Superior temporal gyrus (tissue), 1 donor: ENCODE data around the gene OSTM1.
A peak's percentile ranks its signal among the peaks of the same experiment; 100 is the strongest.
"Not testable (repeated sequence)": the region's sequence is repeated elsewhere in the genome, so short reads cannot be mapped to it uniquely, and the experiment has no call there.

ENCODE experiments used
- DNase-seq: peaks from one replicate; pipeline ENCODE4 v3.0.0-alpha.2; 2016; ENCODE audit errors: extremely low spot score

OSTM1 gene

DNA sequence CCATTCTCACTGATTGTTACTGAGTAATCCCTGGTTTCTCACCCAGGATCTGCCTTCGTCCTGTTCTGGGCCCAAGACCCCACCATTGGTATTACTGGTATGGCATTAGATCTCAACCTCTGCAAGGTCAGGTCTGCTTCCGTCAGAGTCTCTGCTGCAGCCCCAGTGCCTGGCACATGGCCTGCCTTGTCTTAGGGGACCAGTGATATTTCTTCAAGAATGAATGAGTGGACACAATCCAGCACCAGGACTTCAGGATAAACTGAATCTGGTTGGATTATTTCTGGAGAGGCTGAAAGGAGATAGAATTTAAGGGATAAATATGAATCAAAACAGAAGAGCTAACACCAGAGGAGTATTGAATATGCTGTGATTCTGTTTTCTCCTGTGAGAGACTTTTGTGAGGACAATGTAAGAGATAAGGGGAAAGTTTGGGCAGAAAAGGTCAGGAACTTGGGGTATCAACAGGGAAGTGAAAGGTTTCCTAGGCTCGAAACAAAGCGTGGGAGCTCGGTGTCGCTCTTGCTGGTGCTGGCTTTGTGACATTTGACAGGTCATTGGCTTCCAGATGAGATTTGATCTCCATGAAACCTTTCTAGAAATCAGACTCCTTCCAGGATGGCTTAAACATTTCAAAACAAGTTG lies 53.9 kb downstream of the OSTM1 start:
- no peak for DNase-seq

DNA sequence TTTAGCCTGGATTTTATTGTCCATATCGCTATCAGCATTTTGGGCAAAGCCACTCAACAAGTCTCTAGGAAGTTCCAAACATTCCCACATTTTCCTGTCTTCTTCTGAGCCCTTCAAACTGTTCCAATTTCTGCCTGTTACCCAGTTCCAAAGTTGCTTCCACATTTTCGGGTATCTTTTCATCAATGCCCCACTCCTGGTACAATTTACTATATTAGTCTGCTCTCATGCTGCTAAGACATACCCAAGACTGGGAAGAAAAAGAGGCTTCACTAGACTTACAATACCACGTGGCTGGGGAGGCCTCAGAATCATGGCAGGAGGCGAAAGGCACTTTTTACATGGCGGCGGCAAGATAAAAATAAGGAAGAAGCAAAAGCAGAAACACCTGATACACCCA lies 58.3 kb downstream of the OSTM1 start:
- DNase-seq, result not testable (repeated sequence)

DNA sequence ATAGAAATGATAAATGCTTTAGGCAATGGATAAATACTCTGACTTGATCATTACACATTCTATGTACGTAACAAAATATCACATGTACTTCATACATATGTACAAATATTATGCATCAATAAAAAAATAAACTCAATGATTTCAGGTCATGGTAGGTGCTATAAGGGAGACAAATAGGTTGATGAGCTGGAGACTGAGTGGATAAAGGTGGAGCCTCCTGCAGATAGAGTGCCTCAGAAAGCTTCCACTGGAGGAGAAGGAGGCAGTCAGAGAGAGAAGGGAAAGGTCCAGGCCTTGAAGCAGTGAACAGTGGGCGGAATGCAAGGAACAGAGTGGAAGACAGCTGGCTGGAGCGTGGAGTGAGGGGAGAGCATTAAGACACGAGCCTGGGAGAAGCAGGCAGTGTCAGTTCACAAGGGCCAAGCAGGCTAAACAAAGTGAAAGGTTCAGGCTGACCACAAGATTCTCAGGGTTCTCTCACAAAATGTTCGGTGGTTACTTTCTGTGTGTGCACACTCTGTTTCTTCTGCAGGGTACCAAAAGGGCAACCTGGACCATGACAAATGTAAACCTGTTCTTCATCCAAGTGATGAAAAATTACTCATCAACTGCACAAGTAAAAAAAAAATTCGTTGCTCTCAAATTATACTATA lies 60.6 kb downstream of the OSTM1 start:
- DNase-seq, result no peak

DNA sequence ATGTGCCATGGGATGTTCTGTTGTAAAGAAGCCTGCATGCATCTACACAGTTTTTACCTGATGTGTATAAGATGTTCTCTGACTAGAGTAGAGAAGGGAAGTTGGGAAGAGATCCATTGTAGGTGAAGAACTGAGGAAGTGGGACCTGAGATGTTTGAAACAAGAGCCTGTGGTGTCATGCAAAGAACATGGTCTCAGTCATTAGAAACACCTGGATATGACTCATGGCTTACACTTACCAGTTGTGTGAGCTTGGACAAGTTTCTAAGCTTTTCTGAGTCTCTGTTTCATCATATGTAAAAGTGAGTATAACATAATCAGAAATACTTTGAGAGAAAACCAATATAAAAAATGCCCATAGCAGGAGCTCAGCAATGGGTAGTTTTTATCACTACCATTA lies 64.6 kb downstream of the OSTM1 start:
- DNase-seq, result no peak

DNA sequence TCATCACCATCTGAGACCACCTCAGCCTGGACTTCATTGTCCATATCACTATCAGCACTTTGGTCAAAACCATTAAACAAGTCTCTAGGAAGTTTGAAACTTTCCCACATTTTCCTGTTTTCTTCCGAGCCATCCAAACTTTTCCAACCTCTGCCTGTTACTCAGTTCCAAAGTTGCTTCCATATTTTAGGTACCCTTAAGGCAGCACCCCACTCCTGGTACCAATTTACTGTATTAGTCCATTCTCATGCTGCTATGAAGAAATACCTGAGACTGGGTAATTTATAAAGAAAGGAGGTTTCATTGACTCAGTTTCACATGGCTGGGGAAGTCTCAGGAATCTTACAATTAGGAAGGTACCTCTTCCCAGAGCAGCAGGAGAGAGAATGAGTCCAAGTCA lies 65.3 kb downstream of the OSTM1 start:
- not testable (repeated sequence) for DNase-seq

DNA sequence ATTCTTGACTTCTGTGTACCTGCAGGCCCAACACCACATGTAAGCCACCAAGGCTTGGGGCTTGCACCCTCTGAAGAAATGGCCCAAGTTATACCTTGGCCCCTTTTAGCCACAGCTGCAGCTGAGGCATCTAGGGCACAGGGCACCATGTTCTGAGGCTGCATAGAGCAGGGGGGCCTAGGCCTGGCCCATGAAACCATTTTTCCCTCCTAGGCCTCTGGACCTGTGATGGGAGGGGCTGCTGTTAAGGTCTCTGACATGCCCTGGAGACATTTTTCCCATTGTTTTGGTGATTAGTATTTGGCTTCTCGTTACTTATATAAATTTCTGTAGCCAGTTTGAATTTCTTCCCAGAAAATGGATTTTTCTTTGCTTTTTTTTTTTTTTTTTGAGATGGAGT lies 66.2 kb downstream of the OSTM1 start:
- DNase-seq, result no peak

DNA sequence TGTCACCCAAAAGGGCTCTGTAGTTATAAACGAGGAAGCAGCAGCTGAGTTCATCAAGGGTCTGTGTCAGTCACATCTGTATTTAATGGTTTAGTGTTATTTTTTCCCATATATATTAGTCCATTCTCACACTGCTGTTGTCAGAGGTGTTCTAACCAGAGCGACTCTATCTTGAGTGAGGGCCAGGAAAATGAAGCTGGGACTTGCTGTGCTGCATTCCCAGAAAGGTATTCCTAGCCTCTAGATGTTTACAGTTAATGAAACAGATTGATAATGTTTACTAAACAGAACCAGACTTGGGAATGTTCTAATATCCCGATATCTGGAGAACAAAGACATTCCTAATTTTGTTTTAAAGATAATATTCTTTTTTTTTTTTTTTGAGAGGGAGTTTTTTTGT lies 68.6 kb downstream of the OSTM1 start:
- no peak for DNase-seq

DNA sequence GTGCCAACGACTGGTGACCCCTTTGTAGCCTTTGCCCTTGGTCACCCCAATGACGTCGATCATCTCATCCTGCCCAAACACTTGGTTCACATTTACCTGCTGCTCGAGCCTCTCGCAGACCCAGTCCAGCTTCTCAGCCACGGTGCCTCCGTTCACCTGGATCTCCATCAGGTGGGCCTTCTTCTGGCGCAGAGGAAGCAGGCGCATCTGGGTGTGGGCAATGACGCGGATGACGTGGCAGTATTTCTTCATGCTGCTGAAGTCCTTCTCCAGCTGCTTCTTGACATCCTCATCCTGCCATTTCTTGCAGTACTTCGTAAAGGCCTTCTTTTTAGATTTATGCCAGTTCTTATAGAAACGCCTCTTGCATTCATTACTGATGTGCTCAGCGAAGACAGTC lies 69.7 kb downstream of the OSTM1 start:
- DNase-seq, result no peak

DNA sequence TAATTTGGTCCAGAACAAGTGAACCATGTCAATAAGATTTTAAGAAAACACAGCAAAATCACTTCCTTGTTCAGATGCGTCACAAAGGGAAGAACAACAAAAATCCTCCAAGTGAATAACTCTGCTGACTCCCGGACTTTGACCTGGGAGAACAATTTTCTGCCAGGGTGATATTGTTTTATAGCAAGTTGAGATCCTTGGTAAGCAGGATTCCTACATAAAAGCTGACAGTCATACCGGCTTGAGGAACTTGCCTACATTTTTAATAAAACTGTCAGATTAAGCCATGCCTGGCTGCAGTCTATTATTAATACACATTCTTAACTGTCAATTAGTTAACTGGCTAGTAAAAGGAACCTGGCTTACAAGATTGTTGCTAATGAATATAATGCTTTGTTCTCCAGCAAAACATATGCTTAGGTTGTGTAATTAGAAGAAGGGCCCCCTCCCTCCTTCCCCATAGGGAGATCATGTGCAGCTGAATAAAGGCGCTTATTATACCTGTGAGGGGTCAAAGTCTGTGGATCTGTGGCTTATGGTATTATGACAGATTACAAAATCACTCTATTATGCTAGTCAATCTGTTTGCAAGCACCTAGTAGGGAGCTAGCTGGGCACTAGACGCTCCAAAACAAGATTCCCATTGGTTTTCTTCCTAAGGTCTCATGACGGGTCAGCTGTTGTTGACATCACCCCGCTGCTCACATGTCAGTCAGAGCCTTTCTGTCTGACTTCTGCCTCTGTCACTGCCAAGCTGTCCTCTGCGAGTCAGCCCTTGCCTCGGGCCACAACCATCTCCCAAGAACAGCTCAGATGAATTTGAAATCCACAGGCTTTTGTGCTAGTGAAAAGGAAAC lies 71.9 kb downstream of the OSTM1 start:
- peak; percentile 97 for DNase-seq

DNA sequence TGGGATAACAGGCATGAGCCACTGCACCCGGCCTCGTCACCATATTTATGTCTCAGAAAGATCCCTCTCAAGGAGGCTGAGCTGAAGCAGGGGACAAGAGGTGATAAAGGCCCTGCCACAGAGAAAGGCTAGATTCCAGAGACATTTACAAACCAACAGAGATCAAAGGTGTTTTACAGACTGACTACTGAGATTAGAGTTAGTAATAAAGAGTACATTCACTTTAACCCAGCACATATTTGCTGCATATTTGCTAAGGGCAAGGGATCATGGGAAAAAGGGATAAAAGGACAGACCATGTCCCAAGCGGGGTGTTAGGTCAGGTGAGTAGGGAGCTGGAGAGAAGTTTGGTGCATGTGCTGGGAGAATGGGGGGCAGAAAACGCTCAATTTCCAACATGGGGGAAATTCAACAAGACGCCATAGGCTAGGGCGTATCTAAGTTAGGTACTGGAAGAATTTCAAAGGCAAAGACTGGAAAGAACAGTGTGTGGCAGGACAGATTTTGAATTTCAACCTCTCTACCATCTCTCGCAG lies 72.8 kb downstream of the OSTM1 start:
- no peak for DNase-seq

DNA sequence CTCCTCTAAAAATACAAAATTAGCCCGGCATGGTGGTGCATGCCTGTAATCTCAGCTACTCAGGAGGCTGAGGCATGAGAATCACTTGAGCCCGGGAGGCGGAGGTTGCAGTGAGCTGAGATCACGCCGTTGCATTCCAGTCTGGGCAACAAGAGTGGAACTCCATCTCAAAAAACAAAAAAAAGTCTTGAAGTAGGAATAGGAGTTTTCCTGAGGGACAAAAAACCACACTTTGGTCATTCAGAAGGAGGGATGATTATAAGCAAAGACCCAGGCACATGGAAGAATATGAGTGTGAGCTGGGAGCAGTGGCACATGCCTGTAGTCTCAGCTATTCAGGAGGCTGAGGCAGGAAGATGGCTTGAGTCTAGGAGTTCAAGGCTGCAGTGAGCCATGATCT lies 74.3 kb downstream of the OSTM1 start:
- not testable (repeated sequence) for DNase-seq

DNA sequence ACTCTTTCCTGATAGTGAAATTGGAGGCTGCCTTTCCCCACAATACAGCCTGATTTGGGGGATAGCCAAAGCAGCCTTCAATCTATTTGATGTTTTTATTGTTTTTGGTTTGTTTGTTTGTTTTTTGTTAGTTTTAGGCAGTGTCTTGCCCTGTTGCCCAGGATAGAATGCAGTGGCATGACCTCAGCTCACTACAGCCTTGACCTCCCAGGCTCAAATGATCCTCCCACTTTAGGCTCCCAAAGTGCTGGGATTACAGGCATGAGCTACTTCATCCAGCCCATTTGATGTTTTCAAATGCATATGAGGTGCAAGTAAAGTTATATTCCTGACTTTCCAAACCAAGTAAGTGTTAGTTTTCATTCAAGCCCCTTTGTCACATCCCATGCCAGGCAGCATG lies 75.2 kb downstream of the OSTM1 start:
- no peak for DNase-seq

DNA sequence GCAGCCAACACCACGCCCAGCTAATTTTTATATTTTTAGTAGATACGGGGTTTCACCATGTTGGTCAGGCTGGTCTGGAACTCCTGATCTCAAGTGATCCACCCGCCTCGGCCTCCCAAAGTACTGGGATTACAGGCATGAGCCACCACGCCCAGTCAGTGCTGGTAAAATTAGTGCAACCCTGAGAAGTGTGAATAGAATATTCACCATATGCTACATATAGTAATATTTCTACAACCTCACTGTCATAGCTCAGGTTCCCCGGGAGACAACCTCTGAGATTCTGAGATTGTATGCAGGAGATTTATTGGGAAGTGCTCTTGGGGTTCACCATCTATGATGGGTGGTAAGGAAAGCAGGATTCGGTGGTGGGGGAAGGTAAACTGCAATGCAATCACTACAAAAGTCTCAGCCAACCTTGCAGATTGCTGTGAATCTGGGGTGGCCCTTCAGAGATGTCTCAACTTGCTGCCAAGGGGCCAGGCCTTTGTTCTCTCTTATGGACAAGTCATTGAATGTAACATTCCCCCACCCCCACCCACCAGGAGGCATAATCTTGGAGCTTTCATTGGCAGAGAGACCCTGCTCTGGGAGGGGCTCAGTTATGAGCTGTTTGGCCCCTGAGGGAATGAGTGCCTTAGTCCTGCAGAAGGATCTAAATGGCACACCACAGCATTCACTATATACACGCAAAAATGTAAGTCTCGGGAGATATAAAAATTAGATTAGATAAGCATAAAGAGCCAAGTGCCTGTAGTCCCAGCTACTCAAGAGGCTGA lies 82.6 kb downstream of the OSTM1 start:
- no peak for DNase-seq
